Mesenchymal stem cell (in vitro differentiated cells and primary cell): ENCODE data around the gene LENEP.
"Not testable (repeated sequence)": the region's sequence is repeated elsewhere in the genome, so short reads cannot be mapped to it uniquely, and the experiment has no call there.

Source experiments
- DNase-seq: peaks from one replicate; pipeline ENCODE4 v3.0.0-alpha.2; 2013
- H2AFZ ChIP-seq: one replicate; pipeline ENCODE4 v1.6.1; 2013; ENCODE audit warnings: low read depth, mild to moderate bottlenecking, control low read depth, inconsistent platforms, low read length, moderate library complexity
- H2AK5ac ChIP-seq: 2 replicates; pipeline ENCODE4 v1.6.1; 2013; ENCODE audit warnings: low read length, moderate library complexity, mild to moderate bottlenecking, inconsistent platforms; ENCODE audit not compliant: severe bottlenecking
- H2BK120ac ChIP-seq: one replicate; pipeline ENCODE4 v1.6.1; 2013; ENCODE audit warnings: low read depth, mild to moderate bottlenecking, inconsistent platforms, low read length, moderate library complexity
- H2BK12ac ChIP-seq, 2 experiments: one replicate each; pipeline ENCODE4 v1.6.1; 2013; ENCODE audit warnings: inconsistent platforms in 2 of 2, low read length in 2 of 2, mild to moderate bottlenecking in 2 of 2, moderate library complexity in 2 of 2, control low read depth in 1 of 2
- H2BK15ac ChIP-seq: one replicate; pipeline ENCODE4 v1.6.1; 2013; ENCODE audit warnings: mild to moderate bottlenecking, low read depth, inconsistent platforms; ENCODE audit not compliant: poor library complexity, severe bottlenecking
- H2BK5ac ChIP-seq: 2 replicates; pipeline ENCODE4 v1.6.1; 2013; ENCODE audit warnings: low read depth, mild to moderate bottlenecking, low read length, control low read depth, inconsistent platforms; ENCODE audit not compliant: poor library complexity, severe bottlenecking
- H3K14ac ChIP-seq, 2 experiments: one replicate each; pipeline ENCODE4 v1.6.1; 2013; ENCODE audit warnings: inconsistent platforms in 2 of 2, low read length in 2 of 2, control low read depth in 1 of 2, mild to moderate bottlenecking in 1 of 2, moderate library complexity in 1 of 2
- H3K18ac ChIP-seq, 2 experiments: one replicate each; pipeline ENCODE4 v1.6.1; 2013; ENCODE audit warnings: inconsistent platforms in 2 of 2, low read length in 2 of 2, control low read depth in 1 of 2, low read depth in 1 of 2, mild to moderate bottlenecking in 1 of 2
- H3K23ac ChIP-seq, 2 experiments: one replicate each; pipeline ENCODE4 v1.6.1; 2013; ENCODE audit warnings: inconsistent platforms in 2 of 2, low read length in 2 of 2, mild to moderate bottlenecking in 2 of 2, moderate library complexity in 2 of 2, control low read depth in 1 of 2
- H3K27ac ChIP-seq: 2 replicates; pipeline ENCODE4 v1.5.1; 2013; ENCODE audit warnings: mild to moderate bottlenecking, moderate library complexity, low read length, control low read depth, inconsistent platforms; ENCODE audit not compliant: poor library complexity, severe bottlenecking
- H3K27me3 ChIP-seq, 2 experiments: 2 replicates each; pipeline versions ENCODE4 v1.6.1 to v1.7.0; 2013; ENCODE audit warnings: low read length in 2 of 2, mild to moderate bottlenecking in 2 of 2, moderate library complexity in 2 of 2, control low read depth in 1 of 2, inconsistent platforms in 1 of 2; ENCODE audit not compliant: control insufficient read depth in 1 of 2, insufficient read depth in 1 of 2
- H3K36me3 ChIP-seq, 2 experiments: 2 replicates each; pipeline versions ENCODE4 v1.6.1 to v1.7.0; 2013; ENCODE audit warnings: low read length in 2 of 2, control low read depth in 1 of 2, inconsistent platforms in 1 of 2, low read depth in 1 of 2, mild to moderate bottlenecking in 1 of 2; ENCODE audit not compliant: insufficient read depth in 2 of 2, control insufficient read depth in 1 of 2
- H3K4ac ChIP-seq, 2 experiments: one replicate each; pipeline ENCODE4 v1.6.1; 2013; ENCODE audit warnings: inconsistent platforms in 2 of 2, low read length in 2 of 2, mild to moderate bottlenecking in 2 of 2, moderate library complexity in 2 of 2, control low read depth in 1 of 2, low read depth in 1 of 2
- H3K4me1 ChIP-seq: 2 replicates; pipeline ENCODE4 v1.6.1; 2013; ENCODE audit warnings: low read depth, low read length, control low read depth; ENCODE audit not compliant: control insufficient read depth, insufficient read depth
- H3K4me2 ChIP-seq: 2 replicates; pipeline ENCODE4 v1.6.1; 2013; ENCODE audit warnings: low read length, mild to moderate bottlenecking, inconsistent platforms; ENCODE audit not compliant: poor library complexity, severe bottlenecking
- H3K4me3 ChIP-seq, 2 experiments: 2 replicates each; pipeline versions ENCODE4 v1.5.1 to v1.7.0; 2013; ENCODE audit warnings: low read length in 2 of 2, mild to moderate bottlenecking in 2 of 2, control low read depth in 1 of 2, low read depth in 1 of 2; ENCODE audit not compliant: insufficient read depth in 1 of 2
- H3K79me1 ChIP-seq: replicated peaks from 2 replicates; pipeline ENCODE4 v1.6.1; 2013; ENCODE audit warnings: mild to moderate bottlenecking, control low read depth, low read length, inconsistent platforms; ENCODE audit not compliant: poor library complexity, severe bottlenecking
- H3K9ac ChIP-seq: 2 replicates; pipeline ENCODE4 v1.7.0; 2013; ENCODE audit warnings: mild to moderate bottlenecking, low read length, moderate library complexity
- H3K9me3 ChIP-seq: 2 replicates; pipeline ENCODE4 v1.7.0; 2013; ENCODE audit warnings: mild to moderate bottlenecking, low read length; ENCODE audit not compliant: control insufficient read depth
- H4K8ac ChIP-seq: one replicate; pipeline ENCODE4 v1.6.1; 2013; ENCODE audit warnings: inconsistent platforms, mild to moderate bottlenecking, low read length, moderate library complexity
- H4K91ac ChIP-seq: one replicate; pipeline ENCODE4 v1.6.1; 2013; ENCODE audit warnings: mild to moderate bottlenecking, low read length, inconsistent platforms
- WGBS: methylation state at CpG from one replicate; pipeline ENCODE4 v1.1.7; 2013; ENCODE audit warnings: mixed read lengths; 5-methylcytosine and 5-hydroxymethylcytosine counted together

Gene LENEP

GRCh38 chr1:154982341-154982740 lies 11.0 kb upstream of the LENEP start:
- Histone ChIP-seq H3K9me3 (no peaks in the 10 kb centered on the region), H2BK5ac (no peak overlapping the region), H3K14ac (no peak overlapping the region), H3K4ac (no peak overlapping the region), H2AFZ (no peak overlapping the region), H2BK15ac (no peak overlapping the region), H2AK5ac (peak overlapping the region; percentile 47), H3K23ac (no peak overlapping the region), H3K27ac (no peak overlapping the region), H4K91ac (no peak overlapping the region), H3K18ac (no peak overlapping the region), H4K8ac (no peak overlapping the region), H2BK12ac (no peak overlapping the region), H3K4me1 (peaks cover 7% of the 10 kb centered on the region), H3K4me2 (peak overlapping the region; percentile 51), H3K36me3 (peaks cover 8 to 19% of the 10 kb centered on the region in 2 experiments), H3K4me3 (peak overlapping the region in 1 of 2 experiments; percentile 91), H3K79me1 (peaks cover 18% of the 10 kb centered on the region), H3K27me3 (no peaks in the 10 kb centered on the region), H2BK120ac (no peak overlapping the region), H3K9ac (peak overlapping the region; percentile 89)
- WGBS: 47% methylated on average over 4 of the region's 6 CpGs
- no peak for DNase-seq

- Histone ChIP-seq H2AFZ (peak within 1 kb of the TSS; percentile 73), H3K4me3 (peak within 1 kb of the TSS; percentile 64 to 91), H2BK120ac (no peak within 1 kb of the TSS), H3K4me2 (peak within 1 kb of the TSS; percentile 91), H3K36me3 (peaks cover 15 to 25% of the 10 kb centered on the region in 2 experiments), H4K8ac (peak within 1 kb of the TSS; percentile 27), H3K9ac (peak within 1 kb of the TSS; percentile 89), H3K4me1 (peaks cover 9% of the 10 kb centered on the region), H3K14ac (no peak within 1 kb of the TSS), H3K27ac (peak within 1 kb of the TSS; percentile 66), H2BK12ac (peak within 1 kb of the TSS in 1 of 2 experiments; percentile 38), H3K4ac (peak within 1 kb of the TSS in 1 of 2 experiments; percentile 66), H3K18ac (no peak within 1 kb of the TSS), H2AK5ac (peak within 1 kb of the TSS; percentile 64), H3K27me3 (no peaks in the 10 kb centered on the region), H3K23ac (no peak within 1 kb of the TSS), H2BK5ac (no peak within 1 kb of the TSS), H2BK15ac (no peak within 1 kb of the TSS), H3K79me1 (peaks cover 24% of the 10 kb centered on the region), H3K9me3 (no peaks in the 10 kb centered on the region), H4K91ac (peak within 1 kb of the TSS; percentile 73)
- WGBS: under 1% methylated on average over 26 of the region's 26 CpGs
- DNase-seq: peak; percentile 100
Measured at GRCh38 chr1:154982897-154983648, 10.3 kb upstream of the LENEP start, which contains the start of gene FLAD1. TSS of gene FLAD1 (plus strand) at chr1:154983344. CDS start at chr1:154983695, 351 bp downstream.

GRCh38 chr1:154983776-154984466 lies 9.5 kb upstream of the LENEP start:
- Histone ChIP-seq H2BK12ac (peak overlapping the region in 1 of 2 experiments; percentile 38), H2AK5ac (peak overlapping the region; percentile 64), H3K4me1 (peaks cover 10% of the 10 kb centered on the region), H3K79me1 (peaks cover 30% of the 10 kb centered on the region), H2AFZ (no peak overlapping the region), H3K27ac (peak overlapping the region; percentile 7), H4K91ac (peak overlapping the region; percentile 73), H3K18ac (no peak overlapping the region), H3K14ac (no peak overlapping the region), H2BK15ac (no peak overlapping the region), H3K23ac (no peak overlapping the region), H3K4ac (peak overlapping the region in 1 of 2 experiments; percentile 66), H3K4me3 (peak overlapping the region; percentile 64 to 91), H3K36me3 (peaks cover 22 to 28% of the 10 kb centered on the region in 2 experiments), H2BK5ac (no peak overlapping the region), H3K9ac (peak overlapping the region; percentile 89), H4K8ac (peak overlapping the region; percentile 27), H3K4me2 (peak overlapping the region; percentile 91), H3K9me3 (no peaks in the 10 kb centered on the region), H3K27me3 (no peaks in the 10 kb centered on the region), H2BK120ac (no peak overlapping the region)
- WGBS: 36% methylated on average over 10 of the region's 17 CpGs
- no peak for DNase-seq

- 100% methylated on average over 2 of the region's 4 CpGs for WGBS
- not testable (repeated sequence) for H3K18ac ChIP-seq, H3K14ac ChIP-seq, H3K27me3 ChIP-seq, H2BK15ac ChIP-seq, H2BK12ac ChIP-seq, H3K9ac ChIP-seq, H2AFZ ChIP-seq, H2BK120ac ChIP-seq, H3K4ac ChIP-seq, DNase-seq, H4K8ac ChIP-seq, H3K4me3 ChIP-seq, H4K91ac ChIP-seq, H2BK5ac ChIP-seq, H3K4me2 ChIP-seq, H3K23ac ChIP-seq, H3K9me3 ChIP-seq, H3K27ac ChIP-seq, H2AK5ac ChIP-seq
- Histone ChIP-seq H3K4me1 (peaks cover 17% of the 10 kb centered on the region), H3K36me3 (peaks cover 41 to 42% of the 10 kb centered on the region in 2 experiments), H3K79me1 (peaks cover 36% of the 10 kb centered on the region)
Measured at GRCh38 chr1:154986736-154987135, 6.7 kb upstream of the LENEP start.
